Breast epithelium (tissue), 3 donors: ENCODE measurements around the gene SPTAN1.

ENCODE experiments used
- POLR2A ChIP-seq: fragments of 450-650 bp; IDR thresholded peaks from one replicate; pipeline ENCODE4 v1.6.1; 2016; ENCODE audit warnings: antibody characterized with exemption, mild to moderate bottlenecking, moderate library complexity
- POLR2AphosphoS5 ChIP-seq, 3 donors: sonication (generic); formaldehyde crosslinking; IDR thresholded peaks; one replicate each; pipeline ENCODE4 v1.6.1; 2017; ENCODE audit warnings: antibody characterized with exemption in 3 of 3

DNA sequence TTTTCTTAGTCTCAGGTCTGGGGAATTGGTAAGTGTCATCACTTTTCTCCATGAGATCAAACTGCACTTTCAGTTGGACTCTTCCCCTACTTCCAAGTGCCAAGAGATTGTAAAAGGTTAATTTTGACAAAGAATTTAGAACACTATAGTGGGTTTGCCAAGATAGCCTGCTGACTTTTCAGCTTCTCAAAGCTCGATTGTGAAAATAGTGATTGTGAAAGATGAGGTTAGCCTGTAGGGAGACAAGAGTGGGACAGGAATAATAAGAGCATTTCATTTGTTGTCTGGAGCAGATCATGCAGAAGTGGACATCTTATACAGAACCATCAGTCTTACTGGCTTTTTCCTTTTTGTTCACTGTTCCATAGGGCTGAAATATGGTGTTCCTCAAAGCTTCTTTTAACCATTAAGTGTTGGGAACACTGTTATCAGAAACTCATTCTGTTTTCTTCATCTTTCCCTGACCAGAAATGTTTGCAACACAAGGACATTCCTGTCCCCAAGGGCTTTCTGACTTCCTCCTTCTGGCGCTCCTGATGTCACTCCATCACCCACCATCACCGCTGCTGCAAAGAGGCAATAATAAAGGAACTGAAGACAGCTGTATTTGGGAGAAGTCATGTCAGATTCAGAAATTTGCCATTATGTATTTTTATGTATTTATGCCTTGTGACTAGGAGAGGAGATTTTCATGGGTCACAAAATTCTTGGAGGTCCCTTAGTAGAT lies 11.6 kb upstream of the SPTAN1 start:
- no peak for TF ChIP-seq POLR2A
- TF ChIP-seq POLR2AphosphoS5 (IDR thresholded peaks at IDR 0.05), result no peak
